Right cardiac atrium (tissue), 5 donors: ENCODE data around the gene GRPEL2. TPM values are rescaled to one million over a fixed set of nuclear protein-coding genes. Genes with fewer than 3 reads are reported as not detected.

ENCODE experiments used
- ATAC-seq, 2 donors: fragments of 200-7000 bp; cut with Tn5 transposase; one replicate each; pipeline versions ENCODE4 v1.8.0 to v1.9.1; 2020; ENCODE audit warnings: moderate library complexity in 2 of 2, mild to moderate bottlenecking in 1 of 2
- DNase-seq, 3 donors: peaks; one replicate each; pipeline ENCODE4 v3.0.0-alpha.2; 2020
- H3K27ac ChIP-seq: one replicate; pipeline ENCODE4 v1.5.1; 2013; ENCODE audit warnings: mild to moderate bottlenecking, low read length, control low read depth, moderate library complexity
- H3K27me3 ChIP-seq: one replicate; pipeline ENCODE4 v1.6.1; 2013; ENCODE audit not compliant: control insufficient read depth, insufficient read depth
- H3K4me1 ChIP-seq: one replicate; pipeline ENCODE4 v1.6.1; 2013; ENCODE audit warnings: low read length; ENCODE audit not compliant: control insufficient read depth, insufficient read depth
- H3K4me3 ChIP-seq: one replicate; pipeline ENCODE4 v1.5.1; 2013; ENCODE audit warnings: low read length, control low read depth
- H3K9me3 ChIP-seq: one replicate; pipeline ENCODE4 v1.6.1; 2013; ENCODE audit warnings: low read length; ENCODE audit not compliant: control insufficient read depth
- WGBS: extraction: QIAGEN DNeasy Blood & Tissue Kit; methylation state at CpG from one replicate; pipeline ENCODE4 v1.1.7; 2013; 5-methylcytosine and 5-hydroxymethylcytosine counted together
- intact Hi-C, 4 donors: fragments of 100-400 bp; cut with DNase I; formaldehyde crosslinking; loops; one replicate each; pipeline versions ENCODE4 v1.11.0 to v1.14.0; 2022 to 2023
- polyA plus RNA-seq: library from polyadenylated mRNA; stranded (reverse); fragments of 200-250 nt; gene quantifications from one replicate; pipeline ENCODE4 v1.2.3, GENCODE V29; 2013
- total RNA-seq, 4 donors: library from RNA; stranded (reverse); fragmentation: NEBNext Ultra II Directional; extraction: Animal tissue kit (Norgen Biotek cat#: 25700); gene quantifications; one replicate each; pipeline ENCODE4 v1.2.1, GENCODE V29; 2021
- donor health status: healthy with polysubstance abuse.
- donor health status: DM: no; HTN: yes; CAD: no.
- donor health status: DM: no; HTN: no; CAD: no.
- donor health status: DM: no; HTN: yes; CAD: no; lungs with severe emphysema.
- donor health status: DM: yes; HTN: yes; CAD: no.

The GRPEL2 gene
- total and polyA plus RNA-seq, 5 donors = 4.8 to 11.3 (median 9.2) TPM

GRCh38 chr5:149320791-149321330 is 24.4 kb upstream of the GRPEL2 start:
- peaks cover 5% of the 10 kb centered on the region for H3K4me1 ChIP-seq

GRCh38 chr5:149322518-149322917 is 22.8 kb upstream of the GRPEL2 start:
- peaks cover 5% of the 10 kb centered on the region for H3K4me1 ChIP-seq
- H3K27ac ChIP-seq = no peak overlapping the region

More at GRCh38 chr5:149320791-149321330, 24.4 kb upstream of the GRPEL2 start:
- H3K4me3 ChIP-seq = no peak overlapping the region
- peak; percentile 87 to 89 for ATAC-seq
- intact Hi-C loops = no loop called here
- H3K27ac ChIP-seq = peak overlapping the region; percentile 73
- no peaks in the 10 kb centered on the region for H3K9me3 ChIP-seq
- WGBS = 24% methylated on average over 4 of the region's 4 CpGs
- DNase-seq = peak; percentile 90 to 97 (median 95)
- H3K27me3 ChIP-seq = no peaks in the 10 kb centered on the region

GRCh38 chr5:149323210-149323609 is 22.1 kb upstream of the GRPEL2 start:
- ATAC-seq (peak; percentile 56 to 70), DNase-seq (no peak)
- H3K27me3 ChIP-seq = no peaks in the 10 kb centered on the region
- peaks cover 5% of the 10 kb centered on the region for H3K4me1 ChIP-seq
- H3K9me3 ChIP-seq = no peaks in the 10 kb centered on the region
- H3K27ac ChIP-seq = no peak overlapping the region
- no peak overlapping the region for H3K4me3 ChIP-seq
- intact Hi-C loops = no loop called here

More at GRCh38 chr5:149322518-149322917, 22.8 kb upstream of the GRPEL2 start:
- intact Hi-C loops = no loop called here
- Histone ChIP-seq H3K4me3 (no peak overlapping the region), H3K9me3 (no peaks in the 10 kb centered on the region), H3K27me3 (no peaks in the 10 kb centered on the region)
- 80% methylated on average over 12 of the region's 12 CpGs for WGBS
- DNase-seq (no peak), ATAC-seq (no peak)

- DNase-seq (no peak), ATAC-seq (peak in 1 of 2 donors; percentile 72)
- Histone ChIP-seq H3K4me3 (no peak overlapping the region), H3K4me1 (peaks cover 5% of the 10 kb centered on the region), H3K27ac (peak overlapping the region; percentile 69), H3K9me3 (no peaks in the 10 kb centered on the region), H3K27me3 (no peaks in the 10 kb centered on the region)
- intact Hi-C loops = no loop called here
- 69% methylated on average over 2 of the region's 2 CpGs for WGBS
Observed at GRCh38 chr5:149323621-149324205, 21.6 kb upstream of the GRPEL2 start.

DNA sequence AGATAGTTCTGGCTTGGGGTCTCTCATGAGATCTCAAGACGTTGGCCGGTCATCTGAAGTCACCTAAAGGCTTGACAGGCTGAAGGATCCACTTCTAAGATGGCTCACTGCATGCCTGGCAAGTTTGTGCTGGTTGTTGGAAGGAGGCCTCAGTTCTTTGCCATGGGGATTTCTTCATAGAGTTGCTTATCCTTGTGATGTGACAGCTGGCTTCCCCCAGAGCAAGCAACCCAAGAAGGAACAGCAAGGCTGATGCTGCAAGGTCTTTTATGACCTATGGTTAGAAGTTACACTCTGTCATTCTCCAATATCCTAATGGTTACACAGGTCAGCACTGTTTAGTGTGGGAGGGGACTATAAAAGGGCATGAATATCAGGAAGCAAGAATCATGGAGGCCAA is 20.7 kb upstream of the GRPEL2 start:
- WGBS = 81% methylated on average over 2 of the region's 2 CpGs
- DNase-seq (no peak), ATAC-seq (no peak)
- Histone ChIP-seq H3K4me1 (peaks cover 5% of the 10 kb centered on the region), H3K27me3 (no peaks in the 10 kb centered on the region), H3K9me3 (no peaks in the 10 kb centered on the region), H3K27ac (no peak overlapping the region), H3K4me3 (no peak overlapping the region)
- intact Hi-C loops = no loop called here

DNA sequence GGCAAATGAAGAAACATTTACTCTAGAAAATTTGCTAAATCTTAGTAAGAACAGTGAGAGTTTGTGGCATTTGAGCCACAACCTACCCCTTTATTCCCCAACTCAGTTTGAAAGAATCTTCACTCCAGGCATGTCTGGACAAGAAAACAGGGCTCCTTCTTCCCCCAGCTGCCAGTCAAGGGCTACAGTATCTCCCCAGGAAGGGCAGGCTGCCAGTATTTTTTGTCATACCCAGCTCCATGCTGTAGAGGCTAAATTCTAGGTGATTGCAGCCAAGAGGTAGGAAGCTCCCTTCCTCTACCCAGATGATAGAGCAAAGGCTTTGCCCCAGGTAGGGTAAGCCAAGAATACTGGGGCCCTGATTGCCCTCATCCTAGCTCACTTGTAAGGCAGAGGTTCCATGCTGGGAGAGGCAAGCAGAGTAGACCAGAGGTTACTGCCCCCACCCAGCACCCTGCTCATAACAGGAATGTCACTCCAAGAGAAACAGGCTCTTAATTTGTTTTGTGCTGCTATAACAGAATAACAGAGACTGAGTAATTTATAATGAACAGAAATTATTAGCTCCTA is 20.0 kb upstream of the GRPEL2 start:
- Histone ChIP-seq H3K9me3 (no peaks in the 10 kb centered on the region), H3K4me3 (no peak overlapping the region), H3K4me1 (peaks cover 5% of the 10 kb centered on the region), H3K27ac (peak overlapping the region; percentile 23), H3K27me3 (no peaks in the 10 kb centered on the region)
- ATAC-seq (no peak), DNase-seq (no peak)
- intact Hi-C loops = no loop called here

DNA sequence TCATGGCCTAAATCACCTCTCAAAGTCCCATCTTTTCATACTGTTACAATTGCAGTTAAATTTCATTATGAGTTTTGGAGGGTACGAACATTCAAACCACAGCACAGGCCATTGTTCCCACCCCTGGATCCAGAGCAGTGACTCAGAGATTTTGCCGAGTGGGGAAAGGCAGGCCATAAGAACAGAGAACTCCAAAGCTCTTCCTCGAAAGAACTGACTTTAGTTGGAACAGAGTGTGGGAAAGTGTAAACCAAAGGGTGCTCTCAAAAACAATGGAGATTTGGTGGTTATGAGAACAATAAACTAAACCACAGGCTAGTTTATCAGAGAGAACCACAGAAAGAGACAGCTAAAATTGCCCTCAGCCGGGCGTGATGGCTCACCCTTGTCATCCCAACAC is 19.4 kb upstream of the GRPEL2 start:
- no peaks in the 10 kb centered on the region for H3K4me1 ChIP-seq
- 91% methylated on average over 5 of the region's 5 CpGs for WGBS
- no peak overlapping the region for H3K4me3 ChIP-seq
- H3K27ac ChIP-seq = no peak overlapping the region
- DNase-seq (no peak), ATAC-seq (no peak)
- no peaks in the 10 kb centered on the region for H3K9me3 ChIP-seq
- no peaks in the 10 kb centered on the region for H3K27me3 ChIP-seq
- intact Hi-C loops = no loop called here

GRCh38 chr5:149326611-149327010 is 18.7 kb upstream of the GRPEL2 start:
- no peaks in the 10 kb centered on the region for H3K9me3 ChIP-seq
- ATAC-seq (no peak), DNase-seq (no peak)
- no peak overlapping the region for H3K27ac ChIP-seq
- intact Hi-C loops = no loop called here
- no peaks in the 10 kb centered on the region for H3K4me1 ChIP-seq
- no peak overlapping the region for H3K4me3 ChIP-seq
- no peaks in the 10 kb centered on the region for H3K27me3 ChIP-seq
- 79% methylated on average over 3 of the region's 3 CpGs for WGBS

GRCh38 chr5:149328177-149328576 is 17.1 kb upstream of the GRPEL2 start:
- WGBS = 96% methylated on average over 5 of the region's 5 CpGs
- Histone ChIP-seq H3K4me3 (no peak overlapping the region), H3K4me1 (no peaks in the 10 kb centered on the region), H3K27me3 (no peaks in the 10 kb centered on the region), H3K9me3 (no peaks in the 10 kb centered on the region), H3K27ac (no peak overlapping the region)
- intact Hi-C loops = no loop called here
- DNase-seq (no peak), ATAC-seq (no peak)

- intact Hi-C loops = no loop called here
- H3K27ac ChIP-seq = no peak overlapping the region
- ATAC-seq = no peak
- H3K9me3 ChIP-seq = no peaks in the 10 kb centered on the region
- WGBS = 78% methylated on average over 2 of the region's 2 CpGs
- no peaks in the 10 kb centered on the region for H3K27me3 ChIP-seq
- no peak for DNase-seq
- H3K4me1 ChIP-seq = no peaks in the 10 kb centered on the region
- no peak overlapping the region for H3K4me3 ChIP-seq
Observed at GRCh38 chr5:149333711-149334443, 11.4 kb upstream of the GRPEL2 start.

DNA sequence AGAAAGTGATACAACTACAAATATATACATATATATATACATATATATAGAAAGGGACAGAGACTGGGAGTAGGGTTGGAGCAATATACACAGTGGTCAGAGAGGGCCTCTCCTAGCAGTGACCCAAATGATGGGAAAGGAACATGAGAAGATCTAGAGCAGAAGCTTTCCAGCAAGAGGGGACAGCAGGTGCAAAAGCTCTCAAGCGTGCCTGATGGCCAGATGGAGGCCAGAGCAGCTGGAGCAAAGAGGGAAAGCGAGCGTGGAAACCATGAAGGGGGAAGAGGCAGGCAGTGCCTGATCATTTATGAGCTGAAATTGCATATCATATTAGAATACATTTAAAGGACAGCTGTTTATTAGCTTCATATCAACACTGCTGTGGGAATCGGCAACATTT is 7.6 kb upstream of the GRPEL2 start:
- no peaks in the 10 kb centered on the region for H3K4me1 ChIP-seq
- H3K27ac ChIP-seq = no peak overlapping the region
- intact Hi-C loops = no loop called here
- no peaks in the 10 kb centered on the region for H3K27me3 ChIP-seq
- ATAC-seq = no peak
- H3K4me3 ChIP-seq = no peak overlapping the region
- H3K9me3 ChIP-seq = no peaks in the 10 kb centered on the region
- no peak for DNase-seq
- WGBS = 95% methylated on average over 4 of the region's 4 CpGs
